ENCODE data around the gene EDEM3. TPM values are rescaled to one million over a fixed set of nuclear protein-coding genes. Genes with fewer than 3 reads are reported as not detected.

EDEM3 gene
- total and polyA plus RNA-seq, 9 of the 15 experiments (the other 6 are each of a cell fraction or from before 2014, with no cell fraction given) = 15.8 to 46.6 (median 28.0) TPM

GRCh38 chr1:184673305-184673704, 81.4 kb downstream of the EDEM3 start:
- H3K79me2 ChIP-seq (ENCODE audit: control insufficient read depth, insufficient read depth, low read length) = no peaks in the 10 kb centered on the region
- no peak overlapping the region for H3K4me3 ChIP-seq
- H3K4me1 ChIP-seq (replicated peaks in 1 of 2; ENCODE audit: control insufficient read depth in 2 of 2, insufficient read depth in 2 of 2, low read length in 2 of 2) = no peaks in the 10 kb centered on the region
- no peak for FAIRE-seq
- CTCF ChIA-PET (ENCODE audit: low intra/inter-chr PET ratio) = no interaction called here
- H3K27me3 ChIP-seq (ENCODE audit: control insufficient read depth in 2 of 2, insufficient read depth in 2 of 2, low read length in 2 of 2) = peaks cover 23 to 31% of the 10 kb centered on the region in 2 experiments; a peak in 4 of 5 replicates
- no peak for ATAC-seq
- H4K20me1 ChIP-seq (replicated peaks; ENCODE audit: control insufficient read depth, insufficient read depth, low read length) = no peaks in the 10 kb centered on the region
- H3K27ac ChIP-seq (ENCODE audit: extremely low read depth, low read depth, low read length) = no peak overlapping the region
- H3K9ac ChIP-seq (ENCODE audit: insufficient read depth in 1 of 2, low read depth in 2 of 2, low read length in 2 of 2) = no peak overlapping the region
- H3K4me2 ChIP-seq (ENCODE audit: insufficient read depth, low read length) = no peak overlapping the region
- WGBS (ENCODE audit: insufficient coverage, low coverage, missing lambda C conversion rate) = 7% methylated on average over 9 of the region's 9 CpGs
- no peaks in the 10 kb centered on the region for H3K9me3 ChIP-seq (replicated peaks; ENCODE audit: control insufficient read depth, insufficient read depth, low read depth, low read length)
- no peak for DNase-seq (ENCODE audit: extremely low read depth in 1 of 4, low spot score in 3 of 4)
- intact Hi-C loops (cut with micrococcal nuclease) = no loop called here
- TF ChIP-seq PML (IDR thresholded peaks at IDR 0.05; ENCODE audit: low read length) (no peak), PRPF4 (IDR thresholded peaks at IDR 0.05; ENCODE audit: insufficient read depth, low read depth, low read length, poor library complexity, severe bottlenecking) (no peak), PTBP1 (IDR thresholded peaks at IDR 0.05; ENCODE audit: low read depth, low read length) (no peak), SRSF7 (optimal IDR thresholded peaks at IDR 0.05; ENCODE audit: low read depth, low read length) (no peak), MLX (CRISPR knock-in tag; conservative IDR thresholded peaks at IDR 0.05) (no peak), ZBTB33 (CRISPR knock-in tag; IDR thresholded peaks at IDR 0.05) (no peak)
- POLR2A ChIA-PET = interaction anchor here (1.3 kb wide), 1 partner anchor 9 kb away, joined by 3 read pairs; no protein-coding TSS in a partner anchor
- no peak overlapping the region for H2AFZ ChIP-seq (ENCODE audit: low read depth, low read length)
- no peaks in the 10 kb centered on the region for H3K9me1 ChIP-seq (ENCODE audit: control insufficient read depth, insufficient read depth, low read length)
- in situ Hi-C loops (cut with MboI) = loop anchor here (25.0 kb wide), 1 partner anchor 586 kb away; no protein-coding TSS in a partner anchor
- no peaks in the 10 kb centered on the region for H3K36me3 ChIP-seq (ENCODE audit: control insufficient read depth, insufficient read depth, low read length)
- no TSS peak for BruUV-seq (replicated peaks)

All from K562 (cell line).